ENCODE data around the gene PDE7B. TPM values are rescaled to one million over a fixed set of nuclear protein-coding genes. Genes with fewer than 3 reads are reported as not detected.

Gene PDE7B
- total and polyA plus RNA-seq, 7 donors = 1.9 to 4.6 (median 2.7) TPM

DNA sequence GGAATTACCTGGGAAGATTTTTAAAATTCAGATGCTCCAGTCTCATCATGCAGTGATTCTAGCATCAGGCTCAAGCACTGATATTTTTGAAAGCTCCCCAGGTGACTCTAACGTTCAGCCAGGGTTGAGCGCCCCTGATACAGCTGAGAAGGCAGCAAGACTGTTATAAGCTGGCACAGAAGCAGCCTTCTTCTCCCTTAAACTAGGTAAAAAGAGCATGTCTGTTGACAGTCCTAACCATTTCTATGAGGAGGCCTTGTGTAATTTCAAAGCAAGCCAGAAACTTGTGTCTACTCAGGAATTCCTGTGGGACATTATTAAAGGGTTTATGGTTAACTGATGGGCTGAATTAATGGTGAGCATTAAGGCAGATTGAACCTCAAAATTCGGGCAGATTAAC is 141.9 kb downstream of the PDE7B start:
- H3K9me3 ChIP-seq = no peaks in the 10 kb centered on the region
- TF ChIP-seq, protein P1, sequence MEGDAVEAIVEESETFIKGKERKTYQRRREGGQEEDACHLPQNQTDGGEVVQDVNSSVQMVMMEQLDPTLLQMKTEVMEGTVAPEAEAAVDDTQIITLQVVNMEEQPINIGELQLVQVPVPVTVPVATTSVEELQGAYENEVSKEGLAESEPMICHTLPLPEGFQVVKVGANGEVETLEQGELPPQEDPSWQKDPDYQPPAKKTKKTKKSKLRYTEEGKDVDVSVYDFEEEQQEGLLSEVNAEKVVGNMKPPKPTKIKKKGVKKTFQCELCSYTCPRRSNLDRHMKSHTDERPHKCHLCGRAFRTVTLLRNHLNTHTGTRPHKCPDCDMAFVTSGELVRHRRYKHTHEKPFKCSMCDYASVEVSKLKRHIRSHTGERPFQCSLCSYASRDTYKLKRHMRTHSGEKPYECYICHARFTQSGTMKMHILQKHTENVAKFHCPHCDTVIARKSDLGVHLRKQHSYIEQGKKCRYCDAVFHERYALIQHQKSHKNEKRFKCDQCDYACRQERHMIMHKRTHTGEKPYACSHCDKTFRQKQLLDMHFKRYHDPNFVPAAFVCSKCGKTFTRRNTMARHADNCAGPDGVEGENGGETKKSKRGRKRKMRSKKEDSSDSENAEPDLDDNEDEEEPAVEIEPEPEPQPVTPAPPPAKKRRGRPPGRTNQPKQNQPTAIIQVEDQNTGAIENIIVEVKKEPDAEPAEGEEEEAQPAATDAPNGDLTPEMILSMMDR (IDR thresholded peaks at IDR 0.05) = no peak
- H3K4me1 ChIP-seq = no peaks in the 10 kb centered on the region
- no peak overlapping the region for H3K4me3 ChIP-seq
- no peak for ATAC-seq
- DNase-seq = no peak
- intact Hi-C loops (cut with DNase I) = no loop called here
- no peak overlapping the region for H3K27ac ChIP-seq
- no peaks in the 10 kb centered on the region for H3K36me3 ChIP-seq (ENCODE audit: insufficient read depth in 1 of 2, low read depth in 1 of 2)
- H3K27me3 ChIP-seq (ENCODE audit: insufficient read depth in 3 of 3, low read length in 2 of 3) = no peaks in the 10 kb centered on the region
- WGBS, 3 donors = 84 to 86% (median 85%) methylated on average over 3 of the region's 3 CpGs

DNA sequence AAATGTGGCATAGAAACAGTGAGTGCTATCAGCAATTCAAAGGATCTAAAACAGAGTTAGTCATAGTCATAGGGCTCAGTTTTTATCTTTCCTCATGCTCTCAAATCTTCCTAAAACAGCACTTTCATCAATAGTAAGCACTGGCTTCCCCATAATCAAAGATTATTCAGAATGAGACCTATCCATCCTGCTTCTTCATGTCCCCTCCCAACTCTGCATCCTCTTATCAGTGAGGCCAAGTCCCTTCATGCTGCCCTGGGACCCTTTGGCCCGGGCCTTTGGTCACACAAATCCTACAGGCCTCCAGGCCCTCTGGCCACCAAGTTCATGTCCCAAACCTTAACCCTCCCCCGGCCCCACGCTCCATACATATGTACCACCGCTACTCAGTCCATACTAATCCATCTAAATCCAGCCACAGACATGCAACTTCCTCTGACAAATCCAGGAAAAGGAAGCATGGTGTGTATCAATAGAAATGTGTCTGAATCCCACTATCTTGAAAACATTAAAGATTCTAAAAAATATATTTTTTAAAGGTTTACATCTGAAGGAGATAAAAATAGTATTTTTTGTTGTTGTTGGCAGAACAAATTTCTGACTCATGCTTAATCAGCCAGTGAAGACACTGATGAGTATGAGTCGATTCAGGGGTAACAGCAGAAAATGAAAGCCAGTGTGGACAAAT is 143.5 kb downstream of the PDE7B start:
- no peaks in the 10 kb centered on the region for H3K36me3 ChIP-seq (ENCODE audit: insufficient read depth in 1 of 2, low read depth in 1 of 2)
- intact Hi-C loops (cut with DNase I) = no loop called here
- TF ChIP-seq, protein P1 (IDR thresholded peaks at IDR 0.05) = no peak
- H3K4me1 ChIP-seq = no peaks in the 10 kb centered on the region
- H3K27me3 ChIP-seq (ENCODE audit: insufficient read depth in 3 of 3, low read length in 2 of 3) = no peaks in the 10 kb centered on the region
- H3K4me3 ChIP-seq = no peak overlapping the region
- H3K27ac ChIP-seq = no peak overlapping the region
- no peak for DNase-seq
- 74% methylated on average over 5 of the region's 5 CpGs for WGBS, 3 donors
- ATAC-seq = no peak
- no peaks in the 10 kb centered on the region for H3K9me3 ChIP-seq

DNA sequence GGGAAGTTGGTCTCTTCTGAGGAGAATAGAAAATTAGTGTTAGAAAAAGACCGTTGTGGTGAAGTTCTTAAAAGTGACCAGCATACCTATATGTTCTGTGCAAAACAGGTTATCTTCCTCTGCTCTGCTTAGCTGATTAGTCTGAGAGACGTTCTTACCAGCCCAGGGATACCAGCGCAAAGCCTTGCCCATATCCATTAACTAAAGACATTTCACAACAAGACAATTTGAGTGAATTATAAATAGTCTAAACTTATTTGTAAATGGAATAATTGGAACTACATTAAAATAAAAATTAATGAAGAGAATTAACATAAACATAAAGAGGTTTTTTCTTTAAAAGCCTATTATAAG is 144.0 kb downstream of the PDE7B start:
- DNase-seq (no peak), ATAC-seq (no peak)
- TF ChIP-seq, protein P1 (IDR thresholded peaks at IDR 0.05) = no peak
- intact Hi-C loops (cut with DNase I) = no loop called here
- H3K27me3 ChIP-seq (ENCODE audit: insufficient read depth in 3 of 3, low read length in 2 of 3) = no peaks in the 10 kb centered on the region
- no peak overlapping the region for H3K4me3 ChIP-seq
- WGBS, 3 donors = 67 to 69% (median 67%) methylated on average over 3 of the region's 3 CpGs
- H3K4me1 ChIP-seq = no peaks in the 10 kb centered on the region
- no peaks in the 10 kb centered on the region for H3K9me3 ChIP-seq
- H3K27ac ChIP-seq = no peak overlapping the region
- no peaks in the 10 kb centered on the region for H3K36me3 ChIP-seq (ENCODE audit: insufficient read depth in 1 of 2, low read depth in 1 of 2)

DNA sequence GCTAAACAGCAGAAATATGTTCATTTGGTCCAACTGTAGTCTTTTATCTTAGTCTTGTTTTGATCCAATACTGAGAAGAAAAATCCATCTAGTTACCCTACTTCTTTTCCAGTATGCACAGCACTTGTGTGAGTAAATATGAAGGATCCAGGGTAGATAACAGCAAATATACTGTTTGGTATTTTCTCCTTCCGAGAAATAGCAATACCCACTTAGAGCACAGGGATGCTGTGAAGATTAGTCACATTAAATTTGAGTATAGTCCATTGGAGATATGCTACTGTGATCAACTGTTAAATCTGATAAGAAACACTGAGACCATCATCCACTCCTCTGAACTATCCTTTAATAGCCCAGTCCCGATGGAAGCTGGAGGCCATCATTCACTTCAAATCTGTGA is 145.2 kb downstream of the PDE7B start:
- H3K27me3 ChIP-seq (ENCODE audit: insufficient read depth in 3 of 3, low read length in 2 of 3) = no peaks in the 10 kb centered on the region
- intact Hi-C loops (cut with DNase I) = no loop called here
- H3K4me3 ChIP-seq = no peak overlapping the region
- no peaks in the 10 kb centered on the region for H3K9me3 ChIP-seq
- H3K27ac ChIP-seq = no peak overlapping the region
- no peaks in the 10 kb centered on the region for H3K4me1 ChIP-seq
- DNase-seq = no peak
- no peaks in the 10 kb centered on the region for H3K36me3 ChIP-seq (ENCODE audit: insufficient read depth in 1 of 2, low read depth in 1 of 2)
- TF ChIP-seq, protein P1 (IDR thresholded peaks at IDR 0.05) = no peak
- WGBS, 3 donors = 94 to 100% (median 99%) methylated on average over 2 of the region's 2 CpGs
- ATAC-seq = no peak

DNA sequence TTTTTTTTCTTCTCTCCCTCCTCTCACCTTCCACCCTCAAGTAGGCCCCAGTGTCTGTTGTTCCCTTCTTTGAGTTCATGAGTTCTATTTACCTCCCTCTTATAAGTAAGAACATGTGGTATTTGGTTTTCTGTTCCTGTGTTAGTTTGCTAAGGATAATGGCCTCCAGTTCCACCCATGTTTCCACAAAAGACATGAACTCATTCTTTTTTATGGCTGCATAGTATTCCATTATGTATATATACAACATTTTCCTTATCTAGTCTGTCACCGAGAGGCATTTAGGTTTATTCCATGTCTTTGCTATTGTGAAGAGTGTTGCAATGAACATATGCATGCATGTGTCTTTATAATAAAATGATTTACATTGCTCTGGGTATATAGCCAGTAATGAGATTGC is 147.9 kb downstream of the PDE7B start:
- TF ChIP-seq, protein P1 (IDR thresholded peaks at IDR 0.05) = no peak
- Histone ChIP-seq H3K4me1 (no peaks in the 10 kb centered on the region), H3K27me3 (ENCODE audit: insufficient read depth in 3 of 3, low read length in 2 of 3) (no peaks in the 10 kb centered on the region), H3K36me3 (ENCODE audit: insufficient read depth in 1 of 2, low read depth in 1 of 2) (no peaks in the 10 kb centered on the region), H3K27ac (no peak overlapping the region), H3K4me3 (no peak overlapping the region), H3K9me3 (no peaks in the 10 kb centered on the region)
- ATAC-seq = no peak
- intact Hi-C loops (cut with DNase I) = no loop called here
- WGBS, 3 donors = 95 to 97% (median 97%) methylated on average over 1 of the region's 1 CpG
- DNase-seq = no peak

Data from psoas muscle (tissue), 8 donors.